Mesenchymal stem cell (in vitro differentiated cells and primary cell): ENCODE measurements around the gene CLIP2.

Experiments used
- DNase-seq: peaks from one replicate; pipeline ENCODE4 v3.0.0-alpha.2; 2013
- H2AFZ ChIP-seq: one replicate; pipeline ENCODE4 v1.6.1; 2013; ENCODE audit warnings: low read depth, mild to moderate bottlenecking, control low read depth, inconsistent platforms, low read length, moderate library complexity
- H2AK5ac ChIP-seq: 2 replicates; pipeline ENCODE4 v1.6.1; 2013; ENCODE audit warnings: low read length, moderate library complexity, mild to moderate bottlenecking, inconsistent platforms; ENCODE audit not compliant: severe bottlenecking
- H2BK120ac ChIP-seq: one replicate; pipeline ENCODE4 v1.6.1; 2013; ENCODE audit warnings: low read depth, mild to moderate bottlenecking, inconsistent platforms, low read length, moderate library complexity
- H2BK12ac ChIP-seq, 2 experiments: one replicate each; pipeline ENCODE4 v1.6.1; 2013; ENCODE audit warnings: inconsistent platforms in 2 of 2, low read length in 2 of 2, mild to moderate bottlenecking in 2 of 2, moderate library complexity in 2 of 2, control low read depth in 1 of 2
- H2BK15ac ChIP-seq: one replicate; pipeline ENCODE4 v1.6.1; 2013; ENCODE audit warnings: mild to moderate bottlenecking, low read depth, inconsistent platforms; ENCODE audit not compliant: poor library complexity, severe bottlenecking
- H2BK5ac ChIP-seq: 2 replicates; pipeline ENCODE4 v1.6.1; 2013; ENCODE audit warnings: low read depth, mild to moderate bottlenecking, low read length, control low read depth, inconsistent platforms; ENCODE audit not compliant: poor library complexity, severe bottlenecking
- H3K14ac ChIP-seq, 2 experiments: one replicate each; pipeline ENCODE4 v1.6.1; 2013; ENCODE audit warnings: inconsistent platforms in 2 of 2, low read length in 2 of 2, control low read depth in 1 of 2, mild to moderate bottlenecking in 1 of 2, moderate library complexity in 1 of 2
- H3K18ac ChIP-seq, 2 experiments: one replicate each; pipeline ENCODE4 v1.6.1; 2013; ENCODE audit warnings: inconsistent platforms in 2 of 2, low read length in 2 of 2, control low read depth in 1 of 2, low read depth in 1 of 2, mild to moderate bottlenecking in 1 of 2
- H3K23ac ChIP-seq, 2 experiments: one replicate each; pipeline ENCODE4 v1.6.1; 2013; ENCODE audit warnings: inconsistent platforms in 2 of 2, low read length in 2 of 2, mild to moderate bottlenecking in 2 of 2, moderate library complexity in 2 of 2, control low read depth in 1 of 2
- H3K27ac ChIP-seq: 2 replicates; pipeline ENCODE4 v1.5.1; 2013; ENCODE audit warnings: mild to moderate bottlenecking, moderate library complexity, low read length, control low read depth, inconsistent platforms; ENCODE audit not compliant: poor library complexity, severe bottlenecking
- H3K27me3 ChIP-seq, 2 experiments: 2 replicates each; pipeline versions ENCODE4 v1.6.1 to v1.7.0; 2013; ENCODE audit warnings: low read length in 2 of 2, mild to moderate bottlenecking in 2 of 2, moderate library complexity in 2 of 2, control low read depth in 1 of 2, inconsistent platforms in 1 of 2; ENCODE audit not compliant: control insufficient read depth in 1 of 2, insufficient read depth in 1 of 2
- H3K36me3 ChIP-seq, 2 experiments: 2 replicates each; pipeline versions ENCODE4 v1.6.1 to v1.7.0; 2013; ENCODE audit warnings: low read length in 2 of 2, control low read depth in 1 of 2, inconsistent platforms in 1 of 2, low read depth in 1 of 2, mild to moderate bottlenecking in 1 of 2; ENCODE audit not compliant: insufficient read depth in 2 of 2, control insufficient read depth in 1 of 2
- H3K4ac ChIP-seq, 2 experiments: one replicate each; pipeline ENCODE4 v1.6.1; 2013; ENCODE audit warnings: inconsistent platforms in 2 of 2, low read length in 2 of 2, mild to moderate bottlenecking in 2 of 2, moderate library complexity in 2 of 2, control low read depth in 1 of 2, low read depth in 1 of 2
- H3K4me1 ChIP-seq: 2 replicates; pipeline ENCODE4 v1.6.1; 2013; ENCODE audit warnings: low read depth, low read length, control low read depth; ENCODE audit not compliant: control insufficient read depth, insufficient read depth
- H3K4me2 ChIP-seq: 2 replicates; pipeline ENCODE4 v1.6.1; 2013; ENCODE audit warnings: low read length, mild to moderate bottlenecking, inconsistent platforms; ENCODE audit not compliant: poor library complexity, severe bottlenecking
- H3K4me3 ChIP-seq, 2 experiments: 2 replicates each; pipeline versions ENCODE4 v1.5.1 to v1.7.0; 2013; ENCODE audit warnings: low read length in 2 of 2, mild to moderate bottlenecking in 2 of 2, control low read depth in 1 of 2, low read depth in 1 of 2; ENCODE audit not compliant: insufficient read depth in 1 of 2
- H3K79me1 ChIP-seq: replicated peaks from 2 replicates; pipeline ENCODE4 v1.6.1; 2013; ENCODE audit warnings: mild to moderate bottlenecking, control low read depth, low read length, inconsistent platforms; ENCODE audit not compliant: poor library complexity, severe bottlenecking
- H3K9ac ChIP-seq: 2 replicates; pipeline ENCODE4 v1.7.0; 2013; ENCODE audit warnings: mild to moderate bottlenecking, low read length, moderate library complexity
- H3K9me3 ChIP-seq: 2 replicates; pipeline ENCODE4 v1.7.0; 2013; ENCODE audit warnings: mild to moderate bottlenecking, low read length; ENCODE audit not compliant: control insufficient read depth
- H4K8ac ChIP-seq: one replicate; pipeline ENCODE4 v1.6.1; 2013; ENCODE audit warnings: inconsistent platforms, mild to moderate bottlenecking, low read length, moderate library complexity
- H4K91ac ChIP-seq: one replicate; pipeline ENCODE4 v1.6.1; 2013; ENCODE audit warnings: mild to moderate bottlenecking, low read length, inconsistent platforms
- WGBS: methylation state at CpG from one replicate; pipeline ENCODE4 v1.1.7; 2013; ENCODE audit warnings: mixed read lengths; 5-methylcytosine and 5-hydroxymethylcytosine counted together

The CLIP2 gene

DNA sequence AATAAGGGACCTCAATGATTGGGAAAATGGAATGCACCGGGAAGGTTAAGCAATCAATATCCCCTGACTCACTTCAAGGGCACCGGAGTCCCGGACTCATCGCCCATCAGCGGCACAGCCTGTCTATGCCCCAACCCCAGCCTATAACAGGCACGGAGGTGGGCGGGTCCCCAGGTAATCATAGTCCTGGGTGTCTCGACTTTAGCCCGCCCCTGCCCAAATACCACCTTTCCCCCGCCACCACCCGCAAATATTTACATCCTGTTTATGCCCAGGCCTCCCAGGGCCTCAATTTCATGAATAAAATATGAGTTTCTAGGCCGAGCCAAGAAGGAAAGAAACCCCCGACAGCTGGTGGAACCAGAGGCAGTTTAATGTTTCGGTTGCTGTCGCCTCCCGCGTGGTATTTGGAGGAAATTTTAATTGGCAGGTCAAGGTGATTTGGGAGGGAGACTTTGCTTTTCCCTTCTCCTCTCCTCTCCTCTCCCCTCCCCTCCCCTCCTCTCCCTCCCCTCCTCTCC, 19.4 kb upstream of the CLIP2 start:
- Histone ChIP-seq H3K18ac (peak overlapping the region; percentile 13 to 91), H2AK5ac (no peak overlapping the region), H3K79me1 (no peaks in the 10 kb centered on the region), H2BK120ac (peak overlapping the region; percentile 61), H2BK12ac (peak overlapping the region in 1 of 2 experiments; percentile 84), H3K23ac (no peak overlapping the region), H3K27ac (no peak overlapping the region), H2AFZ (no peak overlapping the region), H3K27me3 (no peaks in the 10 kb centered on the region), H3K9me3 (no peaks in the 10 kb centered on the region), H4K8ac (peak overlapping the region; percentile 49), H3K4ac (peak overlapping the region in 1 of 2 experiments; percentile 68), H3K36me3 (no peaks in the 10 kb centered on the region), H3K4me2 (peak overlapping the region; percentile 87), H2BK5ac (no peak overlapping the region), H3K14ac (no peak overlapping the region), H3K9ac (peak overlapping the region; percentile 60), H4K91ac (peak overlapping the region; percentile 86), H3K4me3 (peak overlapping the region; percentile 49 to 70), H3K4me1 (peaks cover 15% of the 10 kb centered on the region), H2BK15ac (peak overlapping the region; percentile 23)
- WGBS: under 1% methylated on average over 13 of the region's 17 CpGs
- DNase-seq: peak; percentile 78

DNA sequence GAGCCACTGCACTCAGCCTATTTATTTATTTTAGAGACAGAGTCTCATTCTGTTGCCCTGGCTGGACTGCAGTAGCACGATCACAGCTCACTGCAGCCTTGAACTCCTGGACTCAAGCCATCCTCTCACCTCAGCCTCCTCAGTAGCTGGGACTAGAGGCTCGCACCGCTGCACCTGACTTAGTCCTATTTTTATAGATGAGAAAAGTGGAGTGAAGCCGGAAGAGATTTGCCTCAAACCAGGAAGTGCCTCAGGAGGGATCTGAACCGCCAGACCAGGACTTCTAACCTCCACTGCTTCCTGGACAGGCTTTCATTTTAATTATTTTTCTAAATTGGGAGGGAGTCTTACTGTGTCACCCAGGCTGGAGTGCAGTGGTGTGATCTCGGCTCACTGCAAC, 17.5 kb upstream of the CLIP2 start:
- H2AFZ ChIP-seq: no peak overlapping the region
- H3K4me1 ChIP-seq: peaks cover 18% of the 10 kb centered on the region
- H3K79me1 ChIP-seq: no peaks in the 10 kb centered on the region
- peak overlapping the region; percentile 89 to 92 for H3K18ac ChIP-seq
- H4K91ac ChIP-seq: peak overlapping the region; percentile 97
- H3K27ac ChIP-seq: peak overlapping the region; percentile 98
- H4K8ac ChIP-seq: peak overlapping the region; percentile 85
- H2BK5ac ChIP-seq: peak overlapping the region; percentile 95
- peak overlapping the region; percentile 59 to 94 for H2BK12ac ChIP-seq
- H3K4me2 ChIP-seq: no peak overlapping the region
- H3K9me3 ChIP-seq: no peaks in the 10 kb centered on the region
- H3K23ac ChIP-seq: no peak overlapping the region
- H3K27me3 ChIP-seq: no peaks in the 10 kb centered on the region
- H3K4ac ChIP-seq: peak overlapping the region; percentile 13 to 47
- DNase-seq: peak; percentile 48
- H2AK5ac ChIP-seq: peak overlapping the region; percentile 81
- H2BK15ac ChIP-seq: peak overlapping the region; percentile 12
- no peaks in the 10 kb centered on the region for H3K36me3 ChIP-seq
- 65% methylated on average over 6 of the region's 6 CpGs for WGBS
- H3K4me3 ChIP-seq: no peak overlapping the region
- no peak overlapping the region for H3K14ac ChIP-seq
- peak overlapping the region; percentile 97 for H2BK120ac ChIP-seq
- H3K9ac ChIP-seq: peak overlapping the region; percentile 72

DNA sequence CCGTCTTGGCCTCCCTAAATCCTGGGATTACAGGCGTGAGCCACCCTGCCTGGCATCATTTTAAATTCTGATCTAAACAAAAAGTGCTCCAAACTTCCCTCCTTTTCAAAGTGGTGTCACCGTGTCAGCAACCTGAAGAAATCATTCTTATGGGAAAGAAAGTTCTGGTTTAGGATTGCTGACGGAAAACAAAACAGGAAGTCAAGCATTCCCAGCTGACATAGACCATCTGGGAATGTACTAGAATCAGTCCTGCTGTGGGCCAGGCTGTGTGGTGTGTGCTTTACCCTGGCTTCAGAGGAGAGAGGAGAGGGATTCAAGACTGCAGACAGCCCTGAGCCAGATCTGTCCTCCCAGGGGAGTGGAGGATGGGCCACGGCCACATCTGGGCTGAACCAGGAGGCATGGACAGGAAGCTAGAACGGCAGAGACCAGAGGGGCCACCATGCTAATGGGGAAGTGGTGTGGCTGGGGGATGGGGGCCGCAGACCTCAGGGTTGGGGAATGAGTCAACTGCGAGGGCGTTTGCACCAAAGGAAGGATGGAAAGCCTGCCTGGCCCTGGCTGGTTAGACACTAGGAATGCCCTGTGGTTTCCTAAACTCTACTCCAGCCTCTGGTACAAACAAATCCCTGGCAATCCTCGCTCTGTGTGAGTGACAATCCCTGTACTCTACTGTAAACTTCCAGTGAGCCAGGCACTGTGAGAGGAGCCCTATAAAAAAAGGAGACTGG, 16.7 kb upstream of the CLIP2 start:
- peak overlapping the region; percentile 89 to 92 for H3K18ac ChIP-seq
- H2BK120ac ChIP-seq: peak overlapping the region; percentile 97
- H3K79me1 ChIP-seq: no peaks in the 10 kb centered on the region
- 0% methylated on average over 8 of the region's 10 CpGs for WGBS
- no peak overlapping the region for H3K4me3 ChIP-seq
- peak overlapping the region; percentile 72 for H3K9ac ChIP-seq
- peak overlapping the region; percentile 88 for H4K91ac ChIP-seq
- H3K27ac ChIP-seq: peak overlapping the region; percentile 98
- H2BK12ac ChIP-seq: peak overlapping the region in 1 of 2 experiments; percentile 72
- no peaks in the 10 kb centered on the region for H3K36me3 ChIP-seq
- no peak overlapping the region for H3K23ac ChIP-seq
- H4K8ac ChIP-seq: peak overlapping the region; percentile 85
- H3K14ac ChIP-seq: no peak overlapping the region
- H3K4me2 ChIP-seq: no peak overlapping the region
- H3K4ac ChIP-seq: peak overlapping the region; percentile 13 to 47
- peak; percentile 99 for DNase-seq
- peak overlapping the region; percentile 95 for H2BK5ac ChIP-seq
- no peaks in the 10 kb centered on the region for H3K27me3 ChIP-seq
- no peak overlapping the region for H2AFZ ChIP-seq
- peaks cover 17% of the 10 kb centered on the region for H3K4me1 ChIP-seq
- no peak overlapping the region for H2AK5ac ChIP-seq
- H3K9me3 ChIP-seq: no peaks in the 10 kb centered on the region
- peak overlapping the region; percentile 75 for H2BK15ac ChIP-seq

DNA sequence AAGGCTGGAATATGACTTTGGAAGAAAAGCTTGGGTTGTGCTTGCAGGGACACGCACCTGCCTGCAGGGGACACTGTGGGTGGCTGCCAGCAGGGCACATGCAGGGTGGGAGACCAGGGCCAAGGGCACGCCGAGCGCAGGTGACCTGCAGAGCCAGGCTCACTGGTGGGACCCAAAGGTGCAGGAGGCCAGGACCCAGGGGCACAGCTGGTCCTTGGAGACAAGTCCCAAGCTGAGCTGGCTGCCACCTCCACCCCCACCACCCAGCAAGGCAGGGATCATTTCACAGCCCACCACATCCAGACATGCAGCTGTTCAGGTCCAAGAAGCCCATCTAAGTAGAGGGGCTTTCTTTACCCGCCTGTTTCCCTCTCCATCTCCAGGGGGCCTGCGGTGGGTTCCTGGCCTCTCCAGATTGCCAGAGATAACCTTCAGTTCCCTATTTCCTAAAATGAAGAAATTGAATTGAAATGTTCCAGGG, 13.8 kb upstream of the CLIP2 start:
- no peak overlapping the region for H2BK5ac ChIP-seq
- H3K36me3 ChIP-seq: no peaks in the 10 kb centered on the region
- H3K79me1 ChIP-seq: no peaks in the 10 kb centered on the region
- H3K27ac ChIP-seq: no peak overlapping the region
- peak overlapping the region in 1 of 2 experiments; percentile 95 for H2BK12ac ChIP-seq
- H2BK15ac ChIP-seq: peak overlapping the region; percentile 66
- H2BK120ac ChIP-seq: no peak overlapping the region
- H3K18ac ChIP-seq: peak overlapping the region in 1 of 2 experiments; percentile 84
- no peak overlapping the region for H3K9ac ChIP-seq
- no peak overlapping the region for H3K4me2 ChIP-seq
- H3K27me3 ChIP-seq: no peaks in the 10 kb centered on the region
- peaks cover 32% of the 10 kb centered on the region for H3K4me1 ChIP-seq
- H3K14ac ChIP-seq: peak overlapping the region in 1 of 2 experiments; percentile 87
- H2AFZ ChIP-seq: no peak overlapping the region
- peak overlapping the region; percentile 34 for H2AK5ac ChIP-seq
- WGBS: 78% methylated on average over 5 of the region's 6 CpGs
- no peak for DNase-seq
- peak overlapping the region; percentile 21 for H4K8ac ChIP-seq
- H3K9me3 ChIP-seq: no peaks in the 10 kb centered on the region
- no peak overlapping the region for H3K23ac ChIP-seq
- peak overlapping the region; percentile 32 to 55 for H3K4ac ChIP-seq
- peak overlapping the region; percentile 81 for H4K91ac ChIP-seq
- no peak overlapping the region for H3K4me3 ChIP-seq
